Activated CD8-positive, alpha-beta memory T cell treated with anti-CD3 and anti-CD28 coated beads for 1 hour (primary cell): ENCODE results near the gene LRRIQ1.

Experiments used
- DNase-seq, 2 donors: peaks; one replicate each; pipeline ENCODE4 v3.0.0-alpha.2; 2020; ENCODE audit warnings: low read depth in 1 of 2; ENCODE audit errors: extremely low read depth in 1 of 2

Gene LRRIQ1

GRCh38 chr12:85279449-85280164 is 243.5 kb downstream of the LRRIQ1 start:
- no peak for DNase-seq

DNA sequence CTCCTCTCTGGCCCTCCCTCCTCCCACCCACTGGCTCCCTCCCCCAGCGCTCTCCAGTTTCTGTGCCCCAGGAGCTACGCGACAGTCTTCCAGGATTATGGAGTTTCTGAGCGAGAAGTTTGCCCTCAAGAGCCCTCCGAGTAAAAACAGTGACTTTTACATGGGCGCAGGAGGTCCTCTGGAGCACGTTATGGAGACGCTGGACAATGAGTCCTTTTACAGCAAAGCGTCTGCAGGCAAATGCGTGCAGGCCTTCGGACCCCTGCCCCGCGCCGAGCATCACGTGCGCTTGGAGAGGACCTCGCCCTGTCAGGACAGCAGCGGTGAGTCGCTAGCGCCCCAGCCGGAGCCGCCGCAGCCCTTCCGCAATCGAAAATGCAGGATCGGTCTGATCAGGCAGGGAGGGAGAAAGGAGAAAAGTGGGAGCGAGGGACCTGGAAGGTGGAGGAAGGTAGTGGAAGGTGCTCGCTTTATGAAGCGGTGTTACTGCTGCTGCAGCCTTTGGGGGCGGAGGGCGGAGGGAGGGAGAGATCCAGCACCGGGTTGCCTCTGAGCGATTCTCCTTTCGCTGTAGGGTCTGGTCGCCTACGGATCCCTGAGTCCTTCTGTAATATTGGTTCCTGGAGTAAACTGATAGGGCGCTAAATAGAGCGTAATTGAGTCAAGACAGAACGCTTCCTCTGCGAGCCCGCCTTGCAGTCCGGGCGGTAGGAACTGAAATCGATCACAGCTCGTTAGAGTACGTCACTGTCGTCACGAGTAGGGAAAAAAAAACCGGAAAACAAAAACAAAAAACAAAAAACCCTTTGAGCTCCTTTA is 244.2 kb downstream of the LRRIQ1 start, which contains the start of gene ALX1:
Gene ALX1 (plus strand): TSS at position 56 of the 819 bp plus-strand sequence. CDS start 42 bp downstream, at position 98.
- no peak for DNase-seq

DNA sequence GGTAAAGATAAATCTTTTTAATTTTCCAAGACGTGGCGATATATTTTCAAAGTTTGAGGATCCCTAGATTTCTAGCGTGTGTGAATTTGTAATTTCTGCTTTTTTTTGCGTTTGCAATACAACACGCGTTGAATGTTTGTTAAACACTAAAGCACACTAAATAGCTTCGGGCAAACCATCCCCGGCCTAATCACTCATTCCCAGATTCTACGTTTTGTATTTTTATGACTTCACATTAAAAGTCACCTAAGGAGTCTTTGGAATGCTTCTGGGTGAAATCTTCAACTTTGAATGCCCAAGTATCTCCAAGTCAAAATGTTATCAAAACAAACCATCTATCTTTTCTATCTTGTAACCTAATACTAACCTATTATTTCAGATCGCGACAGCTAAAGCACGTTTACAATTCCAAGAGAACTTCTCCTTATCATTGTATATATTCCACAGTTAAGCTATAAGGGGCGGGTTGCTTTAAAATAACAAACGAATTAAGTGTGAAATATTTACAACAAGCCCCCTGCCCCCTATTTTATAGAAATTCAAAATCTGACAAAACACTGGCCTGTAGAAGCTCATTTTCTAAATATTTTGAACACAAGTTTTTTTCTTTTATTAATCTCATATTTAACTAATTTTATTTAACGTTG is 245.0 kb downstream of the LRRIQ1 start:
- no peak for DNase-seq

DNA sequence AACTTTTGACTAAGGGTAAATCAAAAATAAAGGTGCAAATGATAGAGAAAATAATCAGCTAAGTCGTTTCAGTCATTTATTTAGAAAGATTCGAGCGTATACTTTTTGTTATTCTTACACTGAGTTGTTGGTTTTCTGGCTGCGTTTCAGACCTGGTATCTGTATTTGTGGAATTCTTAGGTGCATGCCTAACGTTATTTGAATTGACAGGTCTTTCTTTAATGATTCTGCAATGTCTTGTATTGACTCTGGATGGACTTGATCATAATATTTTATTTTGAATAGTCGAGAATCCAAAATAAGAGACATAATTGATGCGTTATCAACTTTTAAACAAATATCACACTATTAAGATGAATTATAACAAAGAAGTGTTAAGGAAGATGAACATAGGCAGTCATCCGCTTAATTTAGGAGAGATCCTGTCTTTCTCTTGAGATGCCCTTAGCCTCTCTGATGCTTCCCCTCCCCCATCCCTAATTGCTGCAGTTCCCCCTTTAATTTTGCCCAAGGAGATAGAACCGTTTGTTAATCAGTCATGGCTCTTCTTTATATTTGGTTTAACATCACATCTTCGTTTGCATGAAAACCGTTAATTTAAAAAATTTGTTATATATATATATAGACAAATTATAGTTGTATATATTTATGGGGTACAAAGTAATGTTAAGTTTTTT is 245.6 kb downstream of the LRRIQ1 start:
- no peak for DNase-seq

DNA sequence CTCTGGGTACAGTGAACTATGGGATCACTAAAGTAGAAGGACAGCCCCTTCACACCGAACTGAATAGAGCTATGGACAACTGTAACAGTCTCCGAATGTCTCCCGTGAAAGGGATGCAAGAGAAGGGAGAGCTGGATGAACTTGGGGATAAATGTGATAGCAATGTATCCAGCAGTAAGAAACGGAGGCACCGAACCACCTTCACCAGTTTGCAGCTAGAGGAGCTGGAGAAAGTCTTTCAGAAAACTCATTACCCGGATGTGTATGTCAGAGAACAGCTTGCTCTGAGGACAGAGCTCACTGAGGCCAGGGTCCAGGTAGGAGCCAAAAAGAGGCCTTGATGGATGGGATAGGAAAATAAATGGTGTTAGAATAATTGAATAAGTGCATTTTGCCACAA is 247.4 kb downstream of the LRRIQ1 start:
- no peak for DNase-seq
